Stimulated activated CD8-positive, alpha-beta memory T cell treated with anti-CD3 and anti-CD28 coated beads, Interleukin-4, amount 100 ng/mL, for 24 hours (primary cell): Measurements from ENCODE around the gene CYTH4.
"Not testable (repeated sequence)": the region's sequence is repeated elsewhere in the genome, so short reads cannot be mapped to it uniquely, and the experiment has no call there.

Experiments used
- DNase-seq: peaks from one replicate; pipeline ENCODE4 v3.0.0-alpha.2; 2020; ENCODE audit warnings: low read depth

The CYTH4 gene, protein sequence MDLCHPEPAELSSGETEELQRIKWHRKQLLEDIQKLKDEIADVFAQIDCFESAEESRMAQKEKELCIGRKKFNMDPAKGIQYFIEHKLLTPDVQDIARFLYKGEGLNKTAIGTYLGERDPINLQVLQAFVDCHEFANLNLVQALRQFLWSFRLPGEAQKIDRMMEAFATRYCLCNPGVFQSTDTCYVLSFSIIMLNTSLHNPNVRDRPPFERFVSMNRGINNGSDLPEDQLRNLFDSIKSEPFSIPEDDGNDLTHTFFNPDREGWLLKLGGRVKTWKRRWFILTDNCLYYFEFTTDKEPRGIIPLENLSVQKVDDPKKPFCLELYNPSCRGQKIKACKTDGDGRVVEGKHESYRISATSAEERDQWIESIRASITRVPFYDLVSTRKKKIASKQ

DNA sequence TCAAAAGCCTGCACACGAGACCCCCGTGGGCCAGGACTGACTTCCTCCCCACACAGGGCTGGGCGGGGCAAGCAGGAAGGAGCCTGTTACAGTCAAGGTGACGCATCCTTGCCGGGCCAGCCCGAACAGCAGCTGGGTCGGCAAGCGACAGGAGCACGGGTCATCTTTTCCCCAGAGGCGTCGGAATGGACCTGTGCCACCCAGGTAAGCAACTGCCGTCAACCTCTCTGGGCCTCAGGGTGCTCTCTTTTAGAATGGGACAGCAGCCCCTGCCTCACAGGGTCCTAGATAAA is at the start of gene CYTH4:
Gene CYTH4, plus strand, starts transcription at position 124 of the 293 bp plus-strand sequence. Its CDS starts 62 bp downstream, at position 186.
- DNase-seq = peak; percentile 75

DNA sequence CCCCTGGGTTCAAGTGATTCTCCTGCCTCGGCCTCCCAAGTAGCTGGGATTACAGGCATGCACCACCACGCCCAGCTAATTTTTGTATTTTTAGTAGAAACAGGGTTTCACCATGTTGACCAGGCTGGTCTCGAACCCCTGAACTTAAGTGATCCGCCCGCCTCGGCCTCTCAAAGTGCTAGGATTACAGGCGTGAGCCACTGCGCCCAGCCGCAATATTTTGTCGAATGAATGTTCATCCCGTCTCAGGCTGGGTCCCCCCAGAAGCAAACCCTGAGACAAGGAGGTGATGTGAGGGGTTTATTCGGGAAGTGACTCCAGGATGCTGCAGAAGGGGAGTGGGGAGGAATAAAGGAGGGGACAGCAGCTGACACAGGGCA is 48.9 kb upstream of the CYTH4 start:
- DNase-seq = not testable (repeated sequence)

DNA sequence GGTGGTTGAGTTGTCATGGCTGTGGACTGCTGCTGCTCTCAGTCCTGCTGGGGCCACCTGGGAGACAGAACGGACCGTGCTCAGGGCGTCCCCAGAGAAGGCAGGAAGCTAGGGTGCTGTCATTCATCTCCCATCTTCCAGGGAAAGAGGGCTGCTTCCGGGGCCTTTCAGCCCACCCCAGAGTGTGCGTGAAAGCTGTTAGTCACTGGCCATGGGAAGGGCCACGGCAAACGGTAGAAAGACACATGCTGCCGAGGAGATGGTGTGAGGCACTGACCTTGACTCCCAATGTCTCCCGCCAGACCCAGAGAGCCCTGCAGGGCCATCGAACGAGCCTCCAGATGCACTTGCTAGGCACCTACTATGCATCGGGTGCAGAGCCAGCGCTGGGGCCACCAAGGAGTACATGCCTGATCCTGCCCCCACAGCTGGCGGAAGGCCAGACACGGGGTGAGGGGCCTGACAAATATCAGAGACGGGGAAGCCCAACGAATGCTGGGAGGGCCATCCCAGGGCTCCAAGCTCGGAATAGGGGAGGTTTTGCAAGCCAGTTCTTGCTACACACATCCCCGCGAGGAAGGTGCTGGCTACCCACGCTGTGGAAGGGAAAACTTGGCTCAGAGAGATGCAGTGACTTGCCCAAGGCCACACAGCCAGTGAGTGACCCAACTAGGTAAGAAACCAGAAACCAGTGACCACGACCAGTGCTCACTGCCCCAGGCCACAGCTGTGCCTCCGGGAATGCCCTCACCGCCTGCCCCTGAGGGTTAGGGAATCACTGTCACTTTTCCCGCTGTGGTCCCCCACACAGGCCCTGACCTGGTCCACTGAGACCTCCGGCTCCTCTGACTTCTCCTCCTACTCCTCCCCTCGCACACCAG is 48.3 kb upstream of the CYTH4 start:
- DNase-seq = no peak

DNA sequence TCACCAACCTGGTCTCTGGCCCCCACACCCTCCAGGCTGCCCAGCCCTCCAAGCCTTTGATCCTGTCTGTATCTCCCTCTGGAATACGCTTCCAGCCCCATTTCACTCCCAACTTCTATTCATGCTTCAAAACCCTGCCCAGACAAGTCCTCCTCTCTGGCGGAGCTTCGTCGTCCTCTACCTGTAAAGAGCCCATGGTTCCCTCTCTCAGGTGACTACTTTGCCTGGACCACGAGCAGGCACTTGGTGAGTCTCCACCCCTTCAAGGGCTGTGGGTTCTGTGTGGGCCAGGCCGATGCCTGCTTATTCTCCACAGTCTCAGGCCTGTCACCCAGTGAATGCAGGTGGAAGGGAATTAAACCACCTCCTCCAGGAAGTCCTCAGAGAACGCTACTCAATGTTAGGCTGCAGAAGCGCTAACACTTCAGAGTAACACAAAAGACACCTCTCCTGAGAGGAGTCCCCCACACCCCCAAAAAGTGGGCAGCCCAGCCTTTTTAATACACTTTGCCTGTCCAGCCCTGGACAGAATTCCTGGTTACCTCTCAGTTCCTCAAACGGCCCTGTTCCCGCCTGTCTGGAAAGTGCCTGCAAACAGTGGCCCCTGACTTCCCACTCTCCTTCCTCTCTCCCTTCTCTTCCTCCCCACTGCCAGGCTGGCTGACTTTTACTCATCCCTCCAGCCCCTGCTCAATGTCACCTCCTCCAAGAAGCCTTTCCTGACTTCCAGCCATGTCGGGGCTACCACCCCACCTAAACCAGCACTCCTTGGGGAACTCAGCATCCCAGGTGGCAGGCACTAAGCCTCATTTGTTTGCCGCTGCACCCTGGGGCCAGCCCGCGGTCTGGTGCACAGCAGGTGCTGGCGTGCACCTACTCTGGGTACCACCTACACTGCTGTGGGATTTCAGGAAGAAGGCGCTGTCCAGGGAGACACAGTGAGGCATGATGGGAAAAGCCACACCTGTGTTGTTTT is 47.3 kb upstream of the CYTH4 start:
- no peak for DNase-seq

DNA sequence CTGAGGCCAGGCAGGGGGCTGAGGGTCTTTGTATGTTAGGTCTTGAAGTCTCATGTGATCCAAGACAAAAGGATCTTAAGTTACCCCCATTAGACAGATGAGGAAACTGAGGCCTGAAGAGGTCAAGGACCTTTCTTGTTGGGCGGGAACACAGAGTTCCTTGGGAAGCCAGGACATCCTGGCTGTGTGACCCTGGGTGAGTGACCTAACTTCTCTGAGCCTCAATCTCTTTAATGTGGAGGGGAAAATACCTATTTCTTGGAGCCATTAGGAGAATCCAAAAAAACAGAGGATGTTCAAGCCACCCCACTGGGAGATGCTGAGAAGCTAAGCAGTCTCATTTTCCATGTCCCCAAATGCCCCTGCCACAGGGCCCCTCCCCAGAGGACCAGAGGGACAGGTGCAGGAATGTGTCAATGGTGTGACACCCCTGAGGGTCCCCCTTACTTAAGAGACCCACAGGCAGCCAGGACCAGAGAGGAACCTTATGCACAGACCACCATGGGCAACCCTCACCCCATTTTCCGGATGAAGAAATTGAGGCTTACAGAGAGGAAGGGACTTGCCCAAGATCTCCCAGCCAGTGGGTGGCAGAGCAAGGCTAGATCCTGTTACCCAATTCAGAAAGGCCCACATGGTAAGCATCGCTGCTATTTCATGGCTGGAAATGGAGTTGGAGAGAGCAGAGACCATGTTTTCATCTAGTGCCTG is 46.3 kb upstream of the CYTH4 start:
- DNase-seq = no peak

DNA sequence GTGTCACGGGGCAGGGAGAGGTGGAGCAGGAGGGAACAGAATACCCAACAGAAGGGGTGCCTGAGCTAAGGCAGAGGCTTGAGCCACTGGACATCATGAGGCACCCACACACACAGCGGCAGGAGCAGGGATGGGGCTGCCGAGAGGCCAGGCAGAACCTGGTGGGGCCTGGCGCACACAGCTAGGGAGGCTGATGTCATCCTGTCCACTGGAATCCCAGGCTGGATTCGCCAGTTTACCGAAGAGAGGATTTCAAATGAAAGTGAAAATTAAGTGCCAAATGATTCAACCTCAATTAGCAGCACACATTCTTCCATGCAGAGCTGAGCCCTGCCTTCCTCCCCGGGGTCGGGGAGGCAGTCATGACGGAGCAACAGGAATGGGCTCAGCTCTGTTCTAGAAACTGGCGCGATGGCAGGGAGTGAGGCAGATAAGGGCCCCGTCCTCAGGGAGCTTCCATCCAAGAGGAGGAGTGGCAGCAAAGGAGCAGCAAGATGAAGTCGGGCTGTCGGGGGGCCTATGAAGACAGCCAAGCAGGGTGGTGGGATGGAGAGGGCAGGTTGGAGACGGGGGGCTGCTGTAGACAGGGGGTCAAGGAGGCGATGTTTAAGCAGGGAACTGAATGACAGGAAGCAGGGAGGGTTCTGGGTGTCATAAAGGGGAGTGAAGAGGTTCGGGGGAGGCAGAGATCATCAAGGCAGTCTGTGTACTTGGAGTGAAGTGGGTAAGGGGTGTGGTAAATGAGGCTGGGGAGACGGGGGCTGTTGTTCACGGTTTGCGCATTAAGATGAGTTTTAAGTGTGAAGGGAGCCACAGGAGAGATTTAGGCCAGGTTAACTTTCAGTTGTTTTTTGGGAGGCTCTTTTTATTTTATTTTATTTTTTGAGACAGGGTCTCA is 44.7 kb upstream of the CYTH4 start:
- DNase-seq = no peak

DNA sequence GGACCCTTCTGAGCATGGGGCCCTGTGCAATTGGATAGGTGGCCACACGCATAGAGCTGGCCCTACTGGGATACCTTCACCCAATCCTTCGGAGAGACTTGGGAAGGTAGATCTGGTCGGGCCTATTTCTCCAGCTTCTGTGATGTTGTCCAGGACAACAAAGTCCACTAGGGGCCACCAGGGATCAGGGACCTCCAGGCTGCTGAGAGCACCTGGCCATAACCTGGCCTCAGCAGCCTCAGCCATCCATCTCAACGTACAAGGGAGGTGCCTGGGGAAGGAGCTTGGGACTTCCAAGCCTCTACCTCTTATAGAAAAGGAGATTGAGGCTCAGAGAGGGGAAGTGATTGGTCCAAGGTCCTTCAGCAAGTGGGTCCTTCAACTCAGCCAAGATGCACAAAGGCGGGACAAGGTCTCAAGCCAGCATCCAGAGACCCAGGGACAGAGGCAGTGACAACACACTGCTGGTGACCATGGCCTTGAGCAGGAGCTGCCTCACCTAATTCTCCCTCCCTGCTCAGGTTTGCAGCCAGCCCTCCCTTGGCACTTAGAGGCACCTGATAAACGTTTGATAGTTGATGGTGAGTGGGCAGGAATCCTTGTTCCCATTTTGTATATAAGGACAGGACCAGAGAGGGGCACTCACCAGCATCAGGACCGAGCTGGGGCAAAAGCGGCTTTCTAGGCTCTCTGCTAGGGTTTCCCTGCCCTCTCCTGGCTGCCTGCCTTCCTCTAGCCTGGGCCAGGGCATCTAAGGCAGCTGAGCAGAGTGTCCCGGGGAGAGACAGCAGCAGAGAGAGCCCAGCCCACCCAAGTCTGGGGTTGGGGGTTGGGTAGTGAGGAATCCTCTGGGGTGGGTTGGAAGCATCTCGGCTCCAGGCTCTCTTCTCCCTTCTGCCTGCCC is 42.7 kb upstream of the CYTH4 start:
- DNase-seq = no peak

DNA sequence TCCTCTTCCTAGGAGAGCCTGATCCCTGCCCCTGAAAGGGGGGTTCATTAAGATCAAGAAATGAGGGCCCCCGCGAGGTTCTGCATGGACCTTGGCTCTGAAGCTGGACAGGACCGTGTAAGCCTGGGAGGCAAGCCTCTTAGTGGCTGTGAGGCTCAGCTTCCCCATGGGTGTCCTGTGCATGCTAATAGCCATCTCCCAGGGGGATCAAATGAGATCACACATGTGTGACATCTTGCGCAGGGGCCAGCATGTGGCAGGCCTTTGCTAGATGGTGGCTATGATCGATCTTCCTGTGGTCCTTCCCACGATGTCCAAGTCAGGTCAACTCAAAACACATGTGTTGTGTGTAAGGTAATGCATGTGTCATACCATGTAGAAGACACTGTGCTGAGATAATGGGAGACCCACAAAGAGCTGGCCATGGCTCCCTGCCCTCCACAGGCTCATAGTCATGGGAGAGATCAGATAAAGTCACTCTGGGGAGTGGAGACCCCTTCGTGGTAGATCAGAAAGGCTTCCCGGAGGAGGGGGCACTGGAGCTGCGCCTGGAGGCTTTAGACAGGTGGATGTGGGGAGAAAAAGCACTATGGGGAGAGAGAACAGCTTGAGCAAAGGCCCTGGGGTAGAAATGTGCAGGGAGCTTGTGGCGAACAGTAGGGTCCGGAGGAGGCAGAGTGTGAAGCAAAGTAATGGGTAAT is 41.9 kb upstream of the CYTH4 start:
- no peak for DNase-seq

DNA sequence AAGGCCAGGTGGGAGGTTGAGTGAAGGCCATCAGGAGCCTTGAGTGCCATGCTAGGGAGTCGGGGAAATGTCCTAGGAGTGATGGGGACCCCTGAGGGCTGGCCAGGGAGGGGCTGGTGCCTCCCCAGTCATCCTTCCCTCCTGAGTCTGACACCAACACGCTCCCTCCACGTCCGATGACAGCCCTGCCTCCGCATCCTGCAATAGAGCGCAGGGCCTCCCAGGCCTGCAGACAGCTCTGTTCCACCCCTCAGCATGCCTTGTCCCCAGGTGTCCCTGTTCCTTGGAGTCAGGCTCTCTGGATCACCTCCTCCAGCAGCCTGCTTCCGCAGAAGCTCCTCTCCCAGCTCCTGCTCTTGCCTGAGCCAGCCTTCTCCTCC is 41.4 kb upstream of the CYTH4 start:
- no peak for DNase-seq

DNA sequence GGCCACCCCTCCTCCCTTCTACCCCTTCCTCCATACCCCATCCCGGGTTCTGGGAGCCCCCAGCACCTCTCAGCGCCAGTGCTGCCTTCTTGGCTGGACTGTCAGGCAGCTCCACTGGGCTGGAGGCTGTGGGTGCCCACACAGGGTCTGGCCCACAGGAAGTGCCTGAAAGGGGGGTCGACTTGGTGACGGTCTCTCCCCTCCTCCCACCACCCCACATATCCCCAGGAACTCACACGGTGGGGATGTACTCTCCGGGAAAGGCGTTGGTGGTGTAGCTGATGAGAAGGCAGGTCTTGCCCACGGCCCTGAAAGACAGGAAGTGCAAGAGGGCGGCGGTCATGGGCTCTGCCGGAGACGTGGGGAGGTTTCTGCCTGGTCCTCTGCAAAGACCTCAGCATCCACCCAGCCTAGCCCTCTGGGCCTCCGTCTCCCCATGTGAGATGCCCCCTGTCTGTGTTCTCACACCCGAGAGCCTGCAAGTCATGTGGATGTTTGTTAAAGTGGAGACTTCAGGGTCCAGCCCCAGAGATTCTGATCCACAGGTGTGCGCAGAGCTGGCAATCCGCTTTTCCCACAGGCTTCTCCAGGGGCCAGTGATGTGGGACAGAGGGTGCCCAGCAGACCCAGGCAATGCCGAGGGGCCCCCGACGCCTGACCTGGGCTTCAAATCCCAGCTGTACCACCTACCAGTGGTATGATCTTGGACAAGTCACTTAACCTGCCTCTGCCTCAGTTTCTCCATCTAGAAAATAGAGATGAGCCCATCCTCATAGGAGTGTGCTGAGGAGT is 40.8 kb upstream of the CYTH4 start:
- no peak for DNase-seq

DNA sequence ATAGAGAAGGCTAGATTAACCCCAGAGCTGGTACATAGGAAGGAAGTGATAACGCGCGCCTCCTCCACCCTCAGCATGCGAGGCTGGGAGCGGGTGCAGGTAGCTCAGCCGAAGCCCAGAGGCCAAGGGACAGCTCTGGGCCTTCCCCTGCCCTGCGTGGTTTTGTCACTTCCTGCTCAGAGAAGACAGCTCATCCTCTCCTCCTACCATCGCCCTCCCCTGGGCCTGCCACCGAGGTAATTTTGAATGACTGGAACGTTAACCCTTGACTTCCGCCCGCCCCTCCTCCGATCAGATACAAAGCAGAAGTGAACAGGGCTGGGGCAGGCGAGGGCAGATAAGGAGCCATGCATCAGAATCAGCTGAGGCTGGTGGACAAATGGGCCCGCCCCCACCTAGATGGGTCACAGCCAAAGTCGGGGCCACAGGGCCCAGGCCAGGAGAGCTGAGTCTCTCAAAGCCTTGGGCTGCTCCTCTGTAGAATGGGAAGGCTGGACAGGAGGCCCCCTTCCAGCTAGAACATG is 39.9 kb upstream of the CYTH4 start:
- peak; percentile 86 for DNase-seq

DNA sequence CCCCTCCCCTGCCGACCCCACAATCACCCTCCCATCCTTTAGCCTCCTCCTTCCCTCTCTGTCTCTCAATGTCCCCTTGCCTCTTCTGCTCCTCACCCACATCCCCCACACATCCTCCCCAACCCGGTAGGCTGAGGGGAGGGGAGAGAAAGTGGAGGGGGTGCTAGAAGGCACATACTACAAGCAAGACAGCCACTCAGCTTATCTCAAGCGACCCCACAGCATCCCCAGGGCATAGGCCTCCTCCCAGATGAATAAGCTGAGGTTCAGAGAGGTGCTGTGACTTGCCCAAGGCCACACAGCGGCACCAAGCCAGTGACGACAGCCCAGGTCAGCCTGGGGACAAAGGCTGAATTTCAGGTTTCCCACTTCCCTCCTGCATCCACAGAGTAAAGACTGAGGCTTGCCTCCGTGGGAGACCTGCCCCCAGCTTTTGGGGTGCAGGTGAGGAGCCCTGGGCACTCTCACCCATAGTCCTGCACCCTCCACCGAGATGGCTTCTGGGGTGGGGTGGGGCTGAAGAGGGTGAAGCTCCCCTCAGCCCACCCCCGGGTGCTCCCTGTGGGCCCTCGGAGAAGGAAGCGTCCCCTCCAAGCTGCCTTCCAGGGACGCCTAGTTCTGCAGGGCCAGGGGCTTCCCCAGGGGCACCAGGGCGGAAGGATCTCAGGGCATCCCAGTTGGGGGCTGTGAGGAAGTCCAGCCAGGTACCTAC is 38.8 kb upstream of the CYTH4 start:
- DNase-seq = no peak

DNA sequence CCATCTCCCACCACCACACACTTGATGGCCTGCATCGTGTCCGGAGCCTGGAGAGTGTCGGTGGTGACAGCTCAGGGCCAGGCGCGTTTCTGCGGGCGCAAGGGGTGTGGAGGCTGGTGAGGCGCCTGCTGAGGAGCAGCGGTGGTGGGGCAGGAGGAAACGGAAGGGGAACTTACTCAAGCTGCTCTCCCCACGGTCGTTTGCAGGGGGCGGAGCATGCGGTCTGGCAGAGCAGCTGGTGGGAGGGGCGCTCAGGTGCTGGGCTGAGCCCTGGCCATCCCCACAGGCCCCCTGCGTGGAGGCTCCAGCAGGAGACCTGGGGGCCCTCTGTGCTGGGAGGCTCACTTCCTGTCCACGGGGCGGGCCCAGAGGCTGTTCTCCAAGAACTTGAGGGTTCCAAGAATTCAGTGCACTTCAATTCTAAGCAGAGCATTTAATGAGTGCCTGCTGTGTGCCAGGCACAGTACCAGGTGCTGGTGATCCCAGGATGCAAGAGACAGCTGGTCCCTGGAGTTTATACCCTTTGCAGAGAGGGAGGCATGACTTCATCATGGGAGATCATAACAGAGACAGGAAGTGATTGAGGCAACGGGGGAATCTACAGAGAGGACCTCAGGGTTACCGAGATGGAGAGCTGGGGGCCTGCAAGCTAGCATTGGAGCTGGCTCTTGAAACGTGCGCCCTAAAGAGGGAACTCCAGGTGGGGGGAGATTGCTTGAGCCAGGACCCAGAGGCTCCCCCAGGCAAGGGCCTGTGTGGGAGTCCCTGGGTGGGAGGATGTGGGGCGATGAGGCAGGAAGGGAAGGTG is 38.0 kb upstream of the CYTH4 start, which contains the start of gene RAC2:
Gene RAC2, minus strand, starts transcription at position 156 of the 808 bp plus-strand sequence. Its CDS starts 121 bp downstream, at position 35.
- peak; percentile 88 for DNase-seq

DNA sequence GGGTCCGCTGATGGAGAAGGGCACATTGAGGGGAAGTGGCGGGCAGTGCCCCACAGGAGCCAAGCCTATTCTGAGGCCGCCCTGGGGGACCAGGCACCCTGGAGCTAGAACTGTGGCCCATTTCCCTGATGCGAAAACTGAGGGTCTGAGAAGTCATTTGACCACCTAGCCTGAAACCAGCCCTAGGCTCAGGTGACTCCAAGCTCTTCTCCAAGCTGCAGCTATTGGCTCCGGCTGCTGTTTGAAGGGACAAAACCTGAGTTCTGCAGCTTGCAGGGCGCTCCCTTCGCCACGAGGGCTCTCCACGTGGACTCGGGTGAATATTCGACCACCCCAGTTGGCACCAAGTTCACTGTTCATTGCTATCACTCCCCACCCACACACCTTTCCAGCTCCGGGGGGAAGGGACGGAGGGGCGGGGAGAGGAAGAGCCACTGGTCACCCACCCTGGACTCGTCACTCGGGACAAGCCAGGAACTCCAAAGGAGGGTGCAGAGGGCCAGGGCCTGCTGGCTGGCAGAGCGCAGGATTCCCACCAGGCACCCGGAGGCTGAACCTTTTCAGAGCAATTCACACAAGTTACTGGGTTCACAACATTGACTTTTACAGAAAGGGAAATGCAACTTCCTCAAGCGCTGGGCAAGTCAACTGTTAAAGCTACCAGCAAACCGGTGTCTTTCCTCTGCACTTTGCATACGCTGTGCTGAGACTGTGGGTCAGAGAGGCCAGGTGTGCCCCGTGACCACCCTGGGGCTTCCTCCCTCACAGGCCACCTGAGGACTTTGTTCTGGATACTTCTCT is 37.2 kb upstream of the CYTH4 start:
- no peak for DNase-seq

DNA sequence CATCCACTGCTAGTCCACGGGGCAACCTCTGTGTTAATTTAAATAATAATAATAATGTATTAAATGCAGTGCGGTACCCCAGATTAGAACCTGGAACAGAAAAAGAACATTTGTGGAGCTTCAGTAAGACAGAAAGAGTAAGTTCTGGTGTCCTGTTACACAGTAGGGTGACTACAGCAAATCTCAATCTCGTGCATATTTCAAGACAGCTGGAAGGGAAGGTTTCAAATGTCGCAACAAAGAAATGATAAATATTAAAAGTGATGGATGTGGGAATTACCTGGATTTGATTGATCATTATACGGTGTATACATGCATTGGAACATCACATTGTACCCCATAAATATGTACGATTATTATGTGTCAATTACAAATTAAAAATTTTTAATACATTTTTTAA is 36.6 kb upstream of the CYTH4 start:
- no peak for DNase-seq
